K562 (cell line): ENCODE data around the gene TMED10. TPM values are rescaled to one million over a fixed set of nuclear protein-coding genes. Genes with fewer than 3 reads are reported as not detected.

Experiments
- CTCFL ChIP-seq: IDR thresholded peaks from 2 replicates; pipeline ENCODE4 v1.6.1; 2011; ENCODE audit warnings: borderline replicate concordance, low read depth, mild to moderate bottlenecking, moderate library complexity, low read length; ENCODE audit not compliant: insufficient read depth, poor library complexity, severe bottlenecking
- NFXL1 ChIP-seq: fragments of 450-650 bp; formaldehyde crosslinking; IDR thresholded peaks from 2 replicates; pipeline ENCODE4 v1.4.0; 2021; ENCODE audit warnings: mild to moderate bottlenecking
- NKRF ChIP-seq: fragments of 450-650 bp; IDR thresholded peaks from 2 replicates; pipeline ENCODE4 v1.6.1; 2016; ENCODE audit warnings: borderline replicate concordance
- SMAD2 ChIP-seq: fragments of 150-350 bp; IDR thresholded peaks from 2 replicates; pipeline ENCODE4 v1.6.1; 2014; ENCODE audit warnings: low read depth, mild to moderate bottlenecking, low read length
- ZNF695 ChIP-seq: fragments of 450-650 bp; formaldehyde crosslinking; IDR thresholded peaks from 2 replicates; pipeline ENCODE4 v1.4.0; 2020; ENCODE audit warnings: mild to moderate bottlenecking, moderate library complexity
- ZNF740 ChIP-seq, 3 experiments: fragments of 200-800 bp in 1 of 3; sonication (Bioruptor generic) in 1 of 3; sonication (generic) in 1 of 3; formaldehyde crosslinking in 1 of 3; IDR thresholded peaks; 2 replicates each; pipeline versions ENCODE4 v1.6.1 to v1.8.0; 2016 to 2022; ENCODE audit warnings: mild to moderate bottlenecking in 2 of 3, missing compliant biosample characterization in 2 of 3, missing genetic modification characterization in 2 of 3, missing genetic modification reagents in 1 of 3
- ZNF778 ChIP-seq: fragments of 450-650 bp; formaldehyde crosslinking; IDR thresholded peaks from 2 replicates; pipeline ENCODE4 v1.4.0; 2020; ENCODE audit warnings: mild to moderate bottlenecking, moderate library complexity
- polyA plus RNA-seq, 8 experiments: library from polyadenylated mRNA; depleted of rRNA in 4 of 8; stranded (reverse) in 5 of 8; unstranded in 3 of 8; fragments of >200 nt; fragmentation: Nextera tagmentation in 2 of 8; fragmentation: Illumina TruSeq in 1 of 8; extraction: Ambion mirVana in 2 of 8; extraction: Trizol in 1 of 8; gene quantifications; 2 replicates each; pipeline versions ENCODE4 v1.2.1 to v1.2.3, GENCODE V29; 2011 to 2014; ENCODE audit warnings: inconsistent platforms in 1 of 8, missing spikeins in 1 of 8
- total RNA-seq, 7 experiments: library from RNA; depleted of rRNA in 6 of 7; stranded (reverse); fragments of >200 nt in 6 of 7; fragmentation: Illumina TruSeq in 2 of 7; extraction: Trizol in 2 of 7; gene quantifications; 2 replicates each; pipeline versions ENCODE4 v1.2.1 to v1.2.3, GENCODE V29; 2011 to 2021; ENCODE audit warnings: low replicate concordance in 1 of 7

Gene TMED10
- total and polyA plus RNA-seq, 9 of the 15 experiments (the other 6 are each of a cell fraction or from before 2014, with no cell fraction given), result 62.2 to 233 (median 124) TPM

- TF ChIP-seq CTCFL (no peak), SMAD2 (no peak), ZNF778 (CRISPR knock-in tag) (no peak), ZNF695 (CRISPR knock-in tag) (no peak), ZNF740 (CRISPR knock-in tag; IDR thresholded peaks at IDR 0.05) (no peak), ZNF740 (tag; IDR thresholded peaks at IDR 0.05) (no peak), NFXL1 (CRISPR knock-in tag) (no peak), NKRF (no peak)
Observed at GRCh38 chr14:75185251-75186040, 9.0 kb upstream of the TMED10 start (continued).
